Kidney epithelial cell (primary cell): ENCODE measurements around the gene FASN. TPM values are rescaled to one million over a fixed set of nuclear protein-coding genes. Genes with fewer than 3 reads are reported as not detected.

ENCODE experiments used
- DNase-seq: peaks from one replicate; pipeline ENCODE4 v3.0.0-alpha.2; 2010; ENCODE audit warnings: low read depth
- H3K27me3 ChIP-seq: 2 replicates; pipeline ENCODE4 v1.6.0; 2011; ENCODE audit warnings: low read length; ENCODE audit not compliant: control insufficient read depth, insufficient read depth
- H3K36me3 ChIP-seq: 2 replicates; pipeline ENCODE4 v1.5.1; 2011; ENCODE audit warnings: low read length; ENCODE audit not compliant: control insufficient read depth, insufficient read depth
- H3K4me3 ChIP-seq: 2 replicates; pipeline ENCODE4 v1.5.1; 2011; ENCODE audit warnings: low read depth, mild to moderate bottlenecking, control low read depth, low read length
- CTCF ChIP-seq: IDR thresholded peaks from 2 replicates; pipeline ENCODE4 v1.5.1; 2011; ENCODE audit warnings: mild to moderate bottlenecking, moderate library complexity, low read length, control low read depth, inconsistent platforms; ENCODE audit not compliant: insufficient read depth, poor library complexity, severe bottlenecking
- total RNA-seq: library from RNA; depleted of rRNA; stranded (reverse); fragments of >200 nt; gene quantifications from 2 replicates; pipeline ENCODE4 v1.2.3, GENCODE V29; 2015

Gene FASN
- total RNA-seq, 1 donor from 2014 or later = 202 TPM

- Histone ChIP-seq H3K27me3 (no peaks in the 10 kb centered on the region), H3K4me3 (peak overlapping the region; percentile 80), H3K36me3 (peaks cover 3% of the 10 kb centered on the region)
- TF ChIP-seq CTCF = no peak
- no peak for DNase-seq
Measured at GRCh38 chr17:82050152-82050760, 47.8 kb downstream of the FASN start.

DNA sequence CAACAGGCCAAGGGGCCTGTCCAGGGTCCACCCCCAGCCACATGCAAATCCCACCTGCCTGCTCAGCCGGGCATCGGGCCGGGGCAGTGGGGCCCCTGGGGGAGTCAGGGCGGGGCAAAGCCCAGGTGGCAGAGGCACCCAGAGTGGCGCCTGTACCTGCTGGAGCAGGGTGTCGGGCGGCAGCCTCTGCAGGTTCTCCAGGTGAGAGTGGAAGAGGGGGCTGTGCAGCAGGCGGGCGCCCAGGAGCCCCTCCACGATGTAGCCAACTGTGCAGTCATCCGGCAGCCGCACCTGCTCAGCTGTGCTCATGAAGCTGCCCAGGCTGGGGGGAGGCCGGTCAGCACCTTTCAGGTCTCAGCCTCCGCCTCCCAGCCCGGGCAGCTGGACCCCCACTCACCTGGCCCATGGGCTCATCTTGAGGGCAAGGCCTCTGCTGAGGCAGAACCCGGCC, 48.5 kb downstream of the FASN start:
- TF ChIP-seq CTCF = no peak
- peaks cover 3% of the 10 kb centered on the region for H3K36me3 ChIP-seq
- DNase-seq = no peak

DNA sequence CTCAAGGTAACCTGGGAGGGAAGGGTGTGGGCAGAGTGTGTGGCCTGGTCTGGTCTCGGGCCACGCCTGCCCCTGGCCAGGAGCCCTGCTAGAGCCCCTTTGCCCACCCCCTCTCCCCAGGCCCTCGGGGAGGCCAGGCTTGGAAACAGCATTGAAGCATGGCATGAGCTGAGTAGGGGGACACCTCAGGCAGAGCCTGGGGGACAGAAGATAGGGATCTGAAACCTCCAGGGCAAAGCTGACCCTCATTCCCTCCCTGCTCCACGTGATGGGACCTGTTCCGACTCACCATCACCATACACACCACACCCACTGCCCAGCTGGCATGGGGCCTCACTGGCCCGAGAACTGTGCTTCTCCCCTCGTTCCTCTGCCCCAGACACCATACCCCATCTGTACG, 48.9 kb downstream of the FASN start:
- no peak for TF ChIP-seq CTCF
- DNase-seq = no peak
- no peak overlapping the region for H3K4me3 ChIP-seq
- no peaks in the 10 kb centered on the region for H3K27me3 ChIP-seq
- H3K36me3 ChIP-seq = peaks cover 3% of the 10 kb centered on the region

More for the DNA sequence above, 48.5 kb downstream of the FASN start:
- Histone ChIP-seq H3K4me3 (no peak overlapping the region), H3K27me3 (no peaks in the 10 kb centered on the region)

DNA sequence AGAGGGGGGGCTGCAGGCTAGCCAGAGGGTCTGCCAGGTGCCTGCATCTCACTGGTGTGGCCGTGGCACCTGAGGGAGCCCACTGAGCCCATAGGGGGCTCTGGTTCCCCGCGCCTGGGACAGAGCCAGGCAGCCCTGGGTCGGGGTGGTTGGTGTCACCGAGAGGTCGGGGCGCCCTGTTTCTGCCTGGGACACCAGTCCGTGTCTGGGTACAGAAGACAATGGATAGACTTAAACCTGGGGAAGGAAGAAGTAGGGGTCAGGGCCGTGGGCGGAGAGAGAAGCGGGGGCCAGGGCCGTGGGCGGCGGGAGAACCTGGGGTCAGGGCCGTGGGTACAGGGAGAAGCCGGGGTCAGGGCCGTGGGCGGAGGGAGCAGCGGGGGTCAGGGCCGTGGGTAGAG, 49.5 kb downstream of the FASN start:
- no peak for DNase-seq
- Histone ChIP-seq H3K36me3 (peaks cover 3% of the 10 kb centered on the region), H3K4me3 (no peak overlapping the region), H3K27me3 (no peaks in the 10 kb centered on the region)
- TF ChIP-seq CTCF = no peak

- no peak for TF ChIP-seq CTCF
- no peaks in the 10 kb centered on the region for H3K27me3 ChIP-seq
- H3K4me3 ChIP-seq = no peak overlapping the region
- no peak for DNase-seq
- peaks cover 3% of the 10 kb centered on the region for H3K36me3 ChIP-seq
Measured at GRCh38 chr17:82047914-82048570, 50.0 kb downstream of the FASN start.
